A549 (cell line): Measurements from ENCODE around the gene TMCO4. TPM values are rescaled to one million over a fixed set of nuclear protein-coding genes. Genes with fewer than 3 reads are reported as not detected.

ENCODE experiments used
- ATAC-seq, 2 experiments: fragments of 200-7000 bp in 1 of 2; fragments of >200 bp in 1 of 2; cut with Nextera tagmentation in 1 of 2; cut with Tn5 transposase in 1 of 2; 3 replicates each; pipeline versions ENCODE4 v1.8.0 to v1.9.1; 2018 to 2020; ENCODE audit warnings: mild to moderate bottlenecking in 1 of 2, moderate library complexity in 1 of 2
- CTCF ChIA-PET: fragments of 300-600 bp; sonication (Branson Sonifier 250); formaldehyde crosslinking; extraction: SDS; loops from one replicate; lab custom pipeline; 2021; ENCODE audit warnings: antibody characterized with exemption, inconsistent platforms; lab: Yijun Ruan, JAX
- POLR2A ChIA-PET: fragments of 350-600 bp; formaldehyde crosslinking; extraction: SDS; loops from one replicate; lab custom pipeline; 2021; ENCODE audit warnings: antibody characterized with exemption, inconsistent platforms; lab: Yijun Ruan, JAX
- DNase-seq, 2 experiments: peaks; one replicate each; pipeline versions ENCODE4 v3.0.0 to v3.0.0-alpha.2; 2011 to 2016; ENCODE audit warnings: low read depth in 1 of 2, low spot score in 1 of 2
- FAIRE-seq: peaks from 2 replicates; lab custom pipeline; 2011; peaks lifted over from hg19 to GRCh38; lab: Jason Lieb, UNC
- H3K27ac ChIP-seq, 2 experiments: fragments of >200 bp; sonication (Bioruptor Twin); formaldehyde crosslinking; 3 replicates each; pipeline ENCODE4 v1.5.1; 2016 to 2017
- H3K4me1 ChIP-seq: fragments of >200 bp; sonication (Bioruptor Twin); formaldehyde crosslinking; 3 replicates; pipeline ENCODE4 v1.6.1; 2016
- H3K4me2 ChIP-seq: fragments of >200 bp; sonication (Bioruptor Twin); formaldehyde crosslinking; 3 replicates; pipeline ENCODE4 v1.6.1; 2016
- H3K4me3 ChIP-seq: fragments of >200 bp; sonication (Bioruptor Twin); formaldehyde crosslinking; 3 replicates; pipeline ENCODE4 v1.5.1; 2016
- H3K9me3 ChIP-seq: fragments of >200 bp; sonication (Bioruptor Twin); formaldehyde crosslinking; 3 replicates; pipeline ENCODE4 v1.6.1; 2016
- BHLHE40 ChIP-seq: IDR thresholded peaks from 2 replicates; pipeline ENCODE4 v1.6.1; 2012; ENCODE audit warnings: low read depth, low read length, inconsistent platforms
- CEBPB ChIP-seq, 2 experiments: fragments of >200 bp in 1 of 2; sonication (Bioruptor Twin) in 1 of 2; formaldehyde crosslinking in 1 of 2; IDR thresholded peaks; 2 replicates each; pipeline ENCODE4 v1.6.1; 2012 to 2016
- EHF ChIP-seq: fragments of 250-450 bp; sonication (Bioruptor Pico); IDR thresholded peaks from 2 replicates; pipeline ENCODE4 v1.5.0; 2020; ENCODE audit warnings: mild to moderate bottlenecking
- FOSB ChIP-seq: fragments of 250-450 bp; sonication (Bioruptor Pico); IDR thresholded peaks from 2 replicates; pipeline ENCODE4 v1.5.0; 2020; ENCODE audit warnings: mild to moderate bottlenecking, moderate library complexity
- GATA3 ChIP-seq: IDR thresholded peaks from 2 replicates; pipeline ENCODE4 v1.6.1; 2012; ENCODE audit warnings: borderline replicate concordance
- HDAC2 ChIP-seq: fragments of 200-600 bp; sonication (generic); IDR thresholded peaks from 2 replicates; pipeline ENCODE4 v1.6.1; 2016
- MAFK ChIP-seq: fragments of 450-650 bp; IDR thresholded peaks from 2 replicates; pipeline ENCODE4 v1.6.1; 2014; ENCODE audit not compliant: partially characterized antibody
- NFE2L2 ChIP-seq: fragments of 150-350 bp; conservative IDR thresholded peaks from 2 replicates; pipeline ENCODE4 v1.6.1; 2014; ENCODE audit warnings: low read length
- NR3C1 ChIP-seq: fragments of >200 bp; sonication (Bioruptor Twin); formaldehyde crosslinking; IDR thresholded peaks from 3 replicates; pipeline ENCODE4 v1.6.1; 2017
- POLR2A ChIP-seq: IDR thresholded peaks from 2 replicates; pipeline ENCODE4 v1.6.1; 2012; ENCODE audit warnings: mild to moderate bottlenecking, low read length
- RAD21 ChIP-seq, 2 experiments: fragments of >200 bp in 1 of 2; sonication (Bioruptor Twin) in 1 of 2; formaldehyde crosslinking in 1 of 2; IDR thresholded peaks in 1 of 2; conservative IDR thresholded peaks in 1 of 2; 2 replicates in 1 of 2; 3 replicates in 1 of 2; pipeline ENCODE4 v1.6.1; 2012 to 2018; ENCODE audit warnings: inconsistent platforms in 1 of 2
- RCOR1 ChIP-seq: fragments of 150-350 bp; IDR thresholded peaks from 2 replicates; pipeline ENCODE4 v1.6.1; 2014; ENCODE audit warnings: antibody characterized with exemption, low read length, low read depth
- RFX5 ChIP-seq: fragments of 450-650 bp; IDR thresholded peaks from 2 replicates; pipeline ENCODE4 v1.7.1; 2014; ENCODE audit warnings: antibody characterized with exemption, mild to moderate bottlenecking, moderate library complexity
- SMC3 ChIP-seq: fragments of >200 bp; sonication (Bioruptor Twin); formaldehyde crosslinking; IDR thresholded peaks from 3 replicates; pipeline ENCODE4 v1.6.1; 2018; ENCODE audit warnings: inconsistent platforms
- SREBF2 ChIP-seq: fragments of 450-650 bp; IDR thresholded peaks from 2 replicates; pipeline ENCODE4 v1.6.1; 2014; ENCODE audit warnings: mild to moderate bottlenecking, moderate library complexity
- TFCP2L1 ChIP-seq: fragments of 250-450 bp; sonication (Bioruptor Pico); IDR thresholded peaks from 2 replicates; pipeline ENCODE4 v1.5.0; 2021; ENCODE audit warnings: mild to moderate bottlenecking
- ZSCAN20 ChIP-seq: fragments of 250-450 bp; sonication (Bioruptor Pico); IDR thresholded peaks from 2 replicates; pipeline ENCODE4 v1.8.0; 2022; ENCODE audit warnings: mild to moderate bottlenecking, moderate library complexity
- WGBS: methylation state at CpG from one replicate; pipeline ENCODE4 v1.1.6; 2017; ENCODE audit errors: missing lambda C conversion rate; 5-methylcytosine and 5-hydroxymethylcytosine counted together
- polyA plus RNA-seq, 4 experiments: library from polyadenylated mRNA; depleted of rRNA in 3 of 4; stranded (reverse); fragments of >200 nt; fragmentation: RNase III in 1 of 4; extraction: RNeasy Plus Mini Kit Qiagen cat#74134 plus additional on column Dnase treatment in 1 of 4; gene quantifications; 2 replicates in 3 of 4; 3 replicates in 1 of 4; pipeline ENCODE4 v1.2.3, GENCODE V29; 2011 to 2017
- TF ChIP-seq, protein P1 (sequence below): fragments of >200 bp; sonication (Bioruptor Twin); formaldehyde crosslinking; IDR thresholded peaks from 3 replicates; pipeline ENCODE4 v1.6.1; 2016
- TF ChIP-seq, protein P2 (sequence below): IDR thresholded peaks from 2 replicates; pipeline ENCODE4 v1.6.1; 2012
- TF ChIP-seq, protein P3 (sequence below): fragments of 200-600 bp; sonication (generic); IDR thresholded peaks from 2 replicates; pipeline ENCODE4 v1.6.1; 2016; ENCODE audit warnings: antibody characterized with exemption, mild to moderate bottlenecking, moderate library complexity

Gene TMCO4
- polyA plus RNA-seq, 2 of the 4 experiments (the other 2 are of a cell fraction), result 4.0 to 4.6 TPM

DNA sequence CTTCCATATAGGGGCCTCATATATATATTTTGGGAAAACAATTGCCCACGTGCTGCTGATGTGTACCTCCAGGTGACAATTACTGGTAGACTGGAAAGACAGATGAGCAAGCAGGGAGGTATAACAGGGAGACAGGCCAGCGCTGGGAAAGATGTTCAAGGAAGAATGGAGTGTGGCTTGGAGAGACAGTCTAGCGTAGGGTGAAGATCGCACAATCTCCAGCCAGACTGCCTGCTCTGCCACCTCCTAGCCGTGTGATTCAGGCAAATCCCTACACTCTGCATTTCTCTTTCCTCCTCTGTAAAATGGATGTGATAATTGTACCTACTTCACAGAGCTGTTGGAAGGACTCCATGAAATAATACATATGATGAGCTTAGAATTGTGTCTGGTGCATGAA is 66.1 kb downstream of the TMCO4 start:
- Histone ChIP-seq H3K4me1 (no peaks in the 10 kb centered on the region), H3K4me3 (no peak overlapping the region), H3K27ac (no peak overlapping the region), H3K4me2 (no peak overlapping the region), H3K9me3 (peaks cover 4% of the 10 kb centered on the region; the same call in 2 of the 3 replicates)
- no peak for FAIRE-seq
- TF ChIP-seq SMC3, result no peak
- TF ChIP-seq, protein P1, sequence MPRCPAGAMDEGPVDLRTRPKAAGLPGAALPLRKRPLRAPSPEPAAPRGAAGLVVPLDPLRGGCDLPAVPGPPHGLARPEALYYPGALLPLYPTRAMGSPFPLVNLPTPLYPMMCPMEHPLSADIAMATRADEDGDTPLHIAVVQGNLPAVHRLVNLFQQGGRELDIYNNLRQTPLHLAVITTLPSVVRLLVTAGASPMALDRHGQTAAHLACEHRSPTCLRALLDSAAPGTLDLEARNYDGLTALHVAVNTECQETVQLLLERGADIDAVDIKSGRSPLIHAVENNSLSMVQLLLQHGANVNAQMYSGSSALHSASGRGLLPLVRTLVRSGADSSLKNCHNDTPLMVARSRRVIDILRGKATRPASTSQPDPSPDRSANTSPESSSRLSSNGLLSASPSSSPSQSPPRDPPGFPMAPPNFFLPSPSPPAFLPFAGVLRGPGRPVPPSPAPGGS, result no peak
- TF ChIP-seq CEBPB (IDR thresholded peaks at IDR 0.05), result no peak
- no peak for TF ChIP-seq ZSCAN20
- no peak for TF ChIP-seq GATA3
- TF ChIP-seq RFX5, result no peak
- TF ChIP-seq SREBF2, result no peak
- no peak for TF ChIP-seq BHLHE40
- ATAC-seq, result no peak
- 90% methylated on average over 5 of the region's 5 CpGs for WGBS
- ChIA-PET CTCF (interaction anchor here (1.4 kb wide), 1 partner anchor 18 kb away, joined by 5 read pairs; no protein-coding TSS in a partner anchor), POLR2A (no interaction called here)
- no peak for DNase-seq

DNA sequence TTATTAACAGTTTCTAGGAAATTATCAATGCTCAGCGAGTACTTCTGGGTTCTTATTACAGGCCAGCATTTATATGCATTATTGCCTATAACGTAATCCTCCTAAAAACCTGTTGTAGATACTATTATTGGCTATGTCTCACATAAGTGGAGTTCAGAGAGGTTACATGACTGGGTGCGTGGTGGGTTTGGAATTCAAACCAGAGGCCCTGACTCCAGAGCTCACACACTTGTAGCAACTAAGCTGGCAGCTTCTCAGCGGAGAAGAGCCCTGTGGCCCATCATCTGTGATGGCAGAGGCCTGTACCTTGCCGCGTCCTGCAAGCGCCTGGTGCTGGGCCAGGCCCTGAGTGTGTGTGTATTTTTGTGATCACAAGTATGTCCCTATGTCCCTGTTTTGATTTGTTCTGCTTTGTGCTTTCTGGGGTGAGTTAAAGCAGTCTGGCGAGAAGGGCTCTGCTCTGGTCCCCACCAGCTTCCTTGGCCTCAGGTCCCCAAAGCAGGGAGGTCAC is 68.3 kb downstream of the TMCO4 start:
- no peaks in the 10 kb centered on the region for H3K4me1 ChIP-seq
- POLR2A ChIA-PET, result no interaction called here
- no peak for TF ChIP-seq RCOR1
- TF ChIP-seq HDAC2, result no peak
- TF ChIP-seq, all 56 proteins: peak for 0
- Histone ChIP-seq H3K4me3 (no peak overlapping the region), H3K4me2 (no peak overlapping the region), H3K9me3 (peaks cover 4% of the 10 kb centered on the region; the same call in 2 of the 3 replicates), H3K27ac (no peak overlapping the region)
- CTCF ChIA-PET, result no interaction called here
- DNase-seq, result no peak
- ATAC-seq, result no peak
- no peak for FAIRE-seq
- 88% methylated on average over 8 of the region's 8 CpGs for WGBS

DNA sequence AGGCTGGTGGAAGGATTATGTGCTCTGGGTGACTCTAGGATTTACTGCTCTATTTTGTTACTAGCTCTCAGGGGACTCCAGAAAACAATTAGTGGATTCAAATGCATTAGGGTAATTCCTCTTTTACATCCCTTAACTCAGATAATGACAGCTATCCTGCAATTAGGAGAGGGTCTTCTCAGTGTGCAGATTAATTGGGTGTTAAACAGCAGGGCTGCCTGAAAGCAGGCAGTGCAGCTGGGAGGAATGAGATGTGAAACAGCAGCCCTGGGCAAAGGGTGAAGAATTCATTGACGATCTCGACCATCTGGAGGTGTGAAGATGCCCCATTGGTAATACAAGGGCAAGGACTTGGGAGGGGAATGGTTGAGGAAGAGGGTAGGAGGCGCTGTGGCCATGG is 68.9 kb downstream of the TMCO4 start:
- Histone ChIP-seq H3K27ac (no peak overlapping the region), H3K4me2 (no peak overlapping the region), H3K4me1 (no peaks in the 10 kb centered on the region), H3K9me3 (peaks cover 4% of the 10 kb centered on the region; the same call in 2 of the 3 replicates), H3K4me3 (no peak overlapping the region)
- WGBS, result 75% methylated on average over 3 of the region's 3 CpGs
- FAIRE-seq (no peak), ATAC-seq (no peak), DNase-seq (no peak)
- ChIA-PET CTCF (interaction anchor here (1.4 kb wide), 1 partner anchor 15 kb away, joined by 8 read pairs; no protein-coding TSS in a partner anchor), POLR2A (no interaction called here)
- TF ChIP-seq MAFK (no peak), EHF (no peak), POLR2A (no peak), RAD21 (conservative IDR thresholded peaks at IDR 0.05 in 1 of 2, IDR thresholded peaks at IDR 0.05 in 1 of 2) (no peak), NR3C1 (no peak), NFE2L2 (no peak), FOSB (no peak), TFCP2L1 (CRISPR knock-in tag) (no peak)
- TF ChIP-seq, protein P2, sequence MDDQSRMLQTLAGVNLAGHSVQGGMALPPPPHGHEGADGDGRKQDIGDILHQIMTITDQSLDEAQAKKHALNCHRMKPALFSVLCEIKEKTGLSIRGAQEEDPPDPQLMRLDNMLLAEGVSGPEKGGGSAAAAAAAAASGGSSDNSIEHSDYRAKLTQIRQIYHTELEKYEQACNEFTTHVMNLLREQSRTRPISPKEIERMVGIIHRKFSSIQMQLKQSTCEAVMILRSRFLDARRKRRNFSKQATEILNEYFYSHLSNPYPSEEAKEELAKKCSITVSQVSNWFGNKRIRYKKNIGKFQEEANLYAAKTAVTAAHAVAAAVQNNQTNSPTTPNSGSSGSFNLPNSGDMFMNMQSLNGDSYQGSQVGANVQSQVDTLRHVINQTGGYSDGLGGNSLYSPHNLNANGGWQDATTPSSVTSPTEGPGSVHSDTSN, result no peak
- TF ChIP-seq, protein P3, sequence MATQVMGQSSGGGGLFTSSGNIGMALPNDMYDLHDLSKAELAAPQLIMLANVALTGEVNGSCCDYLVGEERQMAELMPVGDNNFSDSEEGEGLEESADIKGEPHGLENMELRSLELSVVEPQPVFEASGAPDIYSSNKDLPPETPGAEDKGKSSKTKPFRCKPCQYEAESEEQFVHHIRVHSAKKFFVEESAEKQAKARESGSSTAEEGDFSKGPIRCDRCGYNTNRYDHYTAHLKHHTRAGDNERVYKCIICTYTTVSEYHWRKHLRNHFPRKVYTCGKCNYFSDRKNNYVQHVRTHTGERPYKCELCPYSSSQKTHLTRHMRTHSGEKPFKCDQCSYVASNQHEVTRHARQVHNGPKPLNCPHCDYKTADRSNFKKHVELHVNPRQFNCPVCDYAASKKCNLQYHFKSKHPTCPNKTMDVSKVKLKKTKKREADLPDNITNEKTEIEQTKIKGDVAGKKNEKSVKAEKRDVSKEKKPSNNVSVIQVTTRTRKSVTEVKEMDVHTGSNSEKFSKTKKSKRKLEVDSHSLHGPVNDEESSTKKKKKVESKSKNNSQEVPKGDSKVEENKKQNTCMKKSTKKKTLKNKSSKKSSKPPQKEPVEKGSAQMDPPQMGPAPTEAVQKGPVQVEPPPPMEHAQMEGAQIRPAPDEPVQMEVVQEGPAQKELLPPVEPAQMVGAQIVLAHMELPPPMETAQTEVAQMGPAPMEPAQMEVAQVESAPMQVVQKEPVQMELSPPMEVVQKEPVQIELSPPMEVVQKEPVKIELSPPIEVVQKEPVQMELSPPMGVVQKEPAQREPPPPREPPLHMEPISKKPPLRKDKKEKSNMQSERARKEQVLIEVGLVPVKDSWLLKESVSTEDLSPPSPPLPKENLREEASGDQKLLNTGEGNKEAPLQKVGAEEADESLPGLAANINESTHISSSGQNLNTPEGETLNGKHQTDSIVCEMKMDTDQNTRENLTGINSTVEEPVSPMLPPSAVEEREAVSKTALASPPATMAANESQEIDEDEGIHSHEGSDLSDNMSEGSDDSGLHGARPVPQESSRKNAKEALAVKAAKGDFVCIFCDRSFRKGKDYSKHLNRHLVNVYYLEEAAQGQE, result no peak
